ENCODE results near the gene DNER. TPM values are rescaled to one million over a fixed set of nuclear protein-coding genes. Genes with fewer than 3 reads are reported as not detected.

Gene DNER
- 5.6 to 9.1 TPM (median 6.7 TPM) in 5 replicates for total RNA-seq (2022; extraction: Qiagen RNA extraction; ENCODE audit: low read depth)

GRCh38 chr2:229714080-229714735 is at the start of gene DNER:
DNER (minus strand) TSS chr2:229714555; CDS start chr2:229714423, 132 bp downstream.

Other genes with a start within 250 kb of the DNER start
- gene TRIP12, start 207.5 kb upstream of the DNER start, total RNA-seq (2022; extraction: Qiagen RNA extraction; ENCODE audit: low read depth): 81.6 to 103 TPM (median 101 TPM) in 5 replicates
- 1.1 to 2.3 TPM (median 1.4 TPM) in 5 replicates for gene FBXO36, start 207.9 kb upstream of the DNER start, total RNA-seq (2022; extraction: Qiagen RNA extraction; ENCODE audit: low read depth)

All from A549 treated with DMSO at 1 μM for 4 hours (cell line).